Kidney (tissue), 14 donors: ENCODE measurements around the gene FAM186B. TPM values are rescaled to one million over a fixed set of nuclear protein-coding genes. Genes with fewer than 3 reads are reported as not detected.

Experiments
- DNase-seq, 5 donors: peaks; one replicate each; pipeline ENCODE4 v3.0.0-alpha.2; 2013 to 2020
- FAIRE-seq: peaks from 2 replicates; lab custom pipeline; 2012; peaks lifted over from hg19 to GRCh38; lab: Jason Lieb, UNC
- H3K27ac ChIP-seq, 2 donors: one replicate each; pipeline ENCODE4 v1.7.0; 2013; ENCODE audit warnings: low read depth in 2 of 2, low read length in 2 of 2, inconsistent platforms in 1 of 2
- H3K27me3 ChIP-seq: one replicate; pipeline ENCODE4 v1.7.1; 2013; ENCODE audit warnings: low read length, inconsistent platforms; ENCODE audit not compliant: control insufficient read depth, insufficient read depth
- H3K36me3 ChIP-seq, 3 donors: one replicate each; pipeline versions ENCODE4 v1.7.0 to v1.7.1; 2013; ENCODE audit warnings: low read length in 3 of 3, control low read depth in 1 of 3, inconsistent platforms in 1 of 3; ENCODE audit not compliant: insufficient read depth in 3 of 3, control insufficient read depth in 2 of 3
- H3K4me1 ChIP-seq, 3 donors: one replicate each; pipeline versions ENCODE4 v1.7.0 to v1.7.1; 2013; ENCODE audit warnings: low read length in 3 of 3, inconsistent platforms in 1 of 3, low read depth in 1 of 3; ENCODE audit not compliant: control insufficient read depth in 2 of 3, insufficient read depth in 2 of 3
- H3K4me3 ChIP-seq, 3 donors: one replicate each; pipeline versions ENCODE4 v1.7.0 to v1.8.1; 2013; ENCODE audit warnings: low read length in 3 of 3, control low read depth in 1 of 3, inconsistent platforms in 1 of 3
- H3K9ac ChIP-seq, 3 donors: one replicate each; pipeline versions ENCODE4 v1.7.0 to v1.7.1; 2013; ENCODE audit warnings: low read length in 3 of 3, control low read depth in 1 of 3, inconsistent platforms in 1 of 3
- H3K9me3 ChIP-seq, 3 donors: one replicate each; pipeline versions ENCODE4 v1.7.0 to v1.7.1; 2013; ENCODE audit warnings: low read length in 3 of 3, control low read depth in 1 of 3, inconsistent platforms in 1 of 3; ENCODE audit not compliant: control insufficient read depth in 2 of 3, insufficient read depth in 1 of 3
- CTCF ChIP-seq: IDR thresholded peaks from 3 replicates; pipeline ENCODE4 v1.5.1; 2012; ENCODE audit warnings: mild to moderate bottlenecking, moderate library complexity, borderline replicate concordance; ENCODE audit not compliant: insufficient read depth; ENCODE audit errors: extremely low read depth
- intact Hi-C: fragments of 100-400 bp; cut with DNase I; formaldehyde crosslinking; loops from one replicate; pipeline ENCODE4 v1.11.1; 2022
- polyA plus RNA-seq: library from polyadenylated mRNA; stranded (reverse); fragments of 350-450 nt; fragmentation: Illumina TruSeq; extraction: RNeasy Lipid Tissue Mini Kit (QIAGEN cat#74804); gene quantifications from one replicate; pipeline ENCODE4 v1.2.3, GENCODE V29; 2014; ENCODE audit warnings: low read depth, low replicate concordance; ENCODE audit not compliant: insufficient read depth
- total RNA-seq: library from RNA; stranded (reverse); fragmentation: NEBNext Ultra II Directional; extraction: Animal tissue kit (Norgen Biotek cat#: 25700); gene quantifications from one replicate; pipeline ENCODE4 v1.2.1, GENCODE V29; 2021
- donor health status: control.
- donor health status: control.
- donor health status: control.
- donor health status: control.
- donor health status: control.
- donor health status: DM: yes; HTN: yes; CAD: no.
- donor health status: Normal renal cell carcinoma (clear cell type).

The FAM186B gene
- total and polyA plus RNA-seq, 2 donors from 2014 or later = 0.34 to 0.85 TPM

- no peak overlapping the region for H3K4me3 ChIP-seq
- peaks cover 0 to 16% (median 10%) of the 10 kb centered on the region in 3 donors for H3K36me3 ChIP-seq
- no peaks in the 10 kb centered on the region for H3K27me3 ChIP-seq
- H3K9ac ChIP-seq = peak overlapping the region in 1 of 3 donors; percentile 24
- peak in 1 of 5 donors; percentile 72 for DNase-seq
- no peaks in the 10 kb centered on the region for H3K9me3 ChIP-seq
- H3K27ac ChIP-seq = peak overlapping the region in 1 of 2 donors; percentile 43
- intact Hi-C loops = no loop called here
- no peak for TF ChIP-seq CTCF
- FAIRE-seq = no peak
- peaks cover 2 to 23% (median 3%) of the 10 kb centered on the region in 3 donors for H3K4me1 ChIP-seq
Observed at GRCh38 chr12:49647827-49648711, 42.6 kb upstream of the FAM186B start.

- Histone ChIP-seq H3K4me1 (peaks cover 2 to 23% (median 3%) of the 10 kb centered on the region in 3 donors), H3K27ac (peak overlapping the region in 1 of 2 donors; percentile 44), H3K4me3 (no peak overlapping the region), H3K36me3 (peaks cover 0 to 18% (median 18%) of the 10 kb centered on the region in 3 donors), H3K9ac (no peak overlapping the region), H3K27me3 (no peaks in the 10 kb centered on the region), H3K9me3 (no peaks in the 10 kb centered on the region)
- FAIRE-seq (no peak), DNase-seq (peak in 2 of 5 donors; percentile 28 to 65)
- no peak for TF ChIP-seq CTCF
- intact Hi-C loops = no loop called here
Observed at GRCh38 chr12:49646871-49647654, 41.6 kb upstream of the FAM186B start.

DNA sequence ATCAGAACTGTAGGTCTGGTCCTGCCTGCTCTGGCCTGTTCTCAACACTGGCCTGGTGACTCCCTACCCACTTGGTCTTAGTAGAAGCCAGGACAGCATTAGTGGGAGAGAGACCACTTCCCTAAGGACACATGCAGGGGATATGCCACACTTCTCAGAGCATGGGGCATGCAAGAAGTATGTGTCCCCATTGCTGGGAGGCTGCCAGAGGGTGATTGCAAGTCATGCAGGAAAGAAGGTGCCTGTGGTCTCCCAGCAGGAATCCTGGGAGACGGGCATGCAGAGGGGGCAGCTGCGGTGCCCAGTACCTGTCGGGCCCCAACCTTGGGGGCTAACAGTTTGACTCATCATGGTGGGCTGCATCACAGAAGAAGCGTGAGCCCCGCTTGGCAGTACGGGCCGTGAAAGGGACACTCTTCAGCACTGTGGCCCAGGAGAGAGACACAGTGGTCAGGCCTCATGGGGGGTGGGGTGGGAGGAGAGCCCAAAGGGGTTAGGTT, 40.9 kb upstream of the FAM186B start:
- no peak for FAIRE-seq
- intact Hi-C loops = no loop called here
- no peaks in the 10 kb centered on the region for H3K27me3 ChIP-seq
- DNase-seq = peak in 1 of 5 donors; percentile 63
- H3K9me3 ChIP-seq = no peaks in the 10 kb centered on the region
- no peak for TF ChIP-seq CTCF
- H3K36me3 ChIP-seq = peaks cover 0 to 19% (median 18%) of the 10 kb centered on the region in 3 donors
- peaks cover 2 to 23% (median 3%) of the 10 kb centered on the region in 3 donors for H3K4me1 ChIP-seq
- H3K9ac ChIP-seq = no peak overlapping the region
- no peak overlapping the region for H3K27ac ChIP-seq
- no peak overlapping the region for H3K4me3 ChIP-seq
